NCI-H2196 (cell line): ENCODE results near the gene TBC1D22A.
"Not testable (repeated sequence)": the region's sequence is repeated elsewhere in the genome, so short reads cannot be mapped to it uniquely, and the experiment has no call there.

Experiments
- DNase-seq: peaks from one replicate; lab custom pipeline; 2025; ENCODE audit not compliant: unreplicated experiment; lab: John Stamatoyannopoulos, UW

The TBC1D22A gene

DNA sequence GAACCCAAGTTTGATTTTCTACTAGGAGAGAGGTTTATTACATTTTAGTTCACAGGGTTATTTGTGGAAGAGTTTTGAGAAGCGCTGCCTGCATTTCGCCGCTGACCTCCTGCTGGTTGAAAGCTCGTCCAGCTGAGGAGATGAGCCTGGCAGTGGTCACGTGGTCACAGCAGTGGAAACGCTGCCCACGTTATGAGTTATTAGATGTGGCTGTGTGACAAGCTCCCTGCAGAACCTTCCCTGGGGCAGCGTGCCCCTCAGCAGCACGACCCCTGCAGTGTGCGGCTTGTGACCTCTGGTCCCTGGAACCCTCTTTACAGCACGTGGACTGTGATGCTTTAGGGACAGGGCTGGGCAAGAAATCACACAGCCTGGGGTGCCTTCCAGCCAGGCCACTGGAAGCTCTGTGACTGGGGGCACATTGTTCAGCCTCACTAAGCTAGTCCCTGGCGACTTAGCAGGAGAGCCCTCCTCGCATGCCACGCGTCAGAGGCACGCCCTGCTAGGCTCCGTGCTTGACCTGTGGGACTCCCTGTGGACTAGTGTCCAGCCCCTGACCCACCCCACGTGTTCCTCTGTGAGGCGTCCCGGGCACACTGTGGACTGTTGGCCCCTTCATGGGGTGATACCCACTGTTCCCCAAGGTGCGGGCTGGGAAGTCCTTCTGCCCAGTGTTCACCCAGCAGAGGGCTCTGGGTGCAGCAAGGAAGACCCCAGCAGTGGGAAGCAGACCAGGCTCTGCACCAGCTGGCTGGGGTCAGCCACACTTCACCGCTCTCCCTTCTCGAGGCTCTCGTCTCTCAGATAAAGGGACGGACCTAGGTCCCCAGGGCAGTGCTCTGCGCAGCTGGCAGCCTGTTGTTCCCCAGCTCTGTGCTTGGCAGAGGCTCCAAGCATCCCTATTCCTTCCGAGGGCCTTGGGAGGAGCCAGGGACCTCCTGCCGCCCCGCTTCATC lies 349.5 kb downstream of the TBC1D22A start:
- no peak for DNase-seq

DNA sequence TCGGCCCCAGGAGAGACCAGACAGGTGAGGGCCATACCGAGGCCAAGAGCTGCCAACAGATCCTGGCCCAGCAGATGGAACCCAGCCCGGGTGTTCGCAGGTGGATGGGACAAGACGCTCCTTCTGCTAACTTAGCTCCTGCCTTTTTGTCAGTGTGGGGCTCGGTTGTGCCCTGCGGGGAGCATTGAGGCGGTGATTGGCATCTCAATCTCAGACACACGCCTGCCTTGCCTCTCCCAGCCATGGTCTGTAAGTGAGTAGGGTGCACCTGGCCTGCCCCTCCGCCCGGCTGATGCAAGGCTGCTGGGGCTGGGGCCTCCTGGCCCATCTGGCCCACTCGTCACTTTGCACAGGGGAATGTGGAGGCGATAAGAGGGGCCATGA lies 350.1 kb downstream of the TBC1D22A start:
- DNase-seq, result no peak

DNA sequence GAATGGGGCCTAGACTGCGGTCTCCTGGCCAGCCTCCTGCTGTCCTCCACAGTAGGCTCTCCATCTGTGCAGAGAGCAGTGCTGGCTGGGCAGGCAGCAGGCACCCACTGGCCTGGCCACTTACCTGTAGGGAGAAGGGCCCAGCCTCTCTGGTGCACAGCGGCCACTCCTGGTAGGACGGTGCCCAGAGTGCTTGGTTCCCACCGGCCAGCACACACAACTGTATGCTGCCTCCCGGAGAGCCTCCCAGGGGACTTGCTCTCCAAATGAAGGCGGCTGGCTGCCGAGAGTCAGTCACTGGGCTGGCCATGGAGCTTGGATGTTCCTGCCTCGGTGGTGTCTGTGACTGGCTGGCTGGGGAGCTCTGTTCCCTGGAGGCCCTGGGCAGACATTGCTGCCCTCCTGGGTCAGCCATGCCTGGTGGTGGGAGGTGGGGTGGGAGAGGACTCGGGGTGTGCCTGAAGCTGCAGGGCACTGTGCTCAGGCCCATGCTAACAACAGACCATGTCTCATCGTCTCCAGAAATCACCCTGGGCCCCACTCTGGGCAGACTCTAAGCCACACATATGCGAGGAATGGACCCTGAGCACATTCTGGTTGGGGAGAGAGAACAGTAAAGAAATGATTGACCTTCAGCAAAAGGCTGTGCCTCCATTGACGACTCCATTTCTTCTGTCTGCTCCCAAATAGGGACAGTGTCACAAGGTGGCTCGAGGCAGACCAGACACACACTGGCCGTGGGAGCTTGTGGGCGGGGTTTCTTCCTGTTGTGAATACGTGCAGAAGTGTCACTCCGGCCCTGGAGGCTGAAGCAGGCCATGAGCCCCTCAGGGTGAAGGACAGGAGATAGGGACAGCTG lies 350.8 kb downstream of the TBC1D22A start:
- DNase-seq, result no peak

DNA sequence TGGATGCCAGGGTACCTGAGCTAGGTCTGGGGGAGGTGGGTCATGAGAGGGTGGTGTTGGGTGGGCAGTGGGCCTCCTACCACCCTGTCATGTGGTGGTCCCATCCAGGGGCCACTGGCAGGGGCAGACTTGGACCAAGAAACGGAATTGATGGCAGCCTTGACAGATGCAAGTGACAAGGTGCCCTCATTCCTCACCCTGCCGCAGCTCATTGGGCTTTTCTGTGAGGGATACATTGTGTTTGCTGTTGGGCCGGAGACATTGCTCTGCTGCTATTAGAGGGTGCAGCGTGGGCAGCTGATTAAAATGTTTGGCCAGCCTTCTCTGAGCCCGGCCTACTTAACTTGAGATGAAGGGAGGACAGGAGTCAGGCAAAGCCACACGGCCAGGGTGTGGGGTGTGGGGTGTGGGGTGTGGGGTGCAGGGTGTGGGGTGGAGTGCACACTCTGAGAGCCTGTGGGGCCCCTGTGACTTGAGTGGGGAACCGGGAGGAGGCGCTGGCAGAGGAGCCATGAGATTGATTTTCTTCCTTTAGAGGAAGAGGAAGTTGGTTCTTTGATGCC lies 351.5 kb downstream of the TBC1D22A start:
- DNase-seq, result no peak

DNA sequence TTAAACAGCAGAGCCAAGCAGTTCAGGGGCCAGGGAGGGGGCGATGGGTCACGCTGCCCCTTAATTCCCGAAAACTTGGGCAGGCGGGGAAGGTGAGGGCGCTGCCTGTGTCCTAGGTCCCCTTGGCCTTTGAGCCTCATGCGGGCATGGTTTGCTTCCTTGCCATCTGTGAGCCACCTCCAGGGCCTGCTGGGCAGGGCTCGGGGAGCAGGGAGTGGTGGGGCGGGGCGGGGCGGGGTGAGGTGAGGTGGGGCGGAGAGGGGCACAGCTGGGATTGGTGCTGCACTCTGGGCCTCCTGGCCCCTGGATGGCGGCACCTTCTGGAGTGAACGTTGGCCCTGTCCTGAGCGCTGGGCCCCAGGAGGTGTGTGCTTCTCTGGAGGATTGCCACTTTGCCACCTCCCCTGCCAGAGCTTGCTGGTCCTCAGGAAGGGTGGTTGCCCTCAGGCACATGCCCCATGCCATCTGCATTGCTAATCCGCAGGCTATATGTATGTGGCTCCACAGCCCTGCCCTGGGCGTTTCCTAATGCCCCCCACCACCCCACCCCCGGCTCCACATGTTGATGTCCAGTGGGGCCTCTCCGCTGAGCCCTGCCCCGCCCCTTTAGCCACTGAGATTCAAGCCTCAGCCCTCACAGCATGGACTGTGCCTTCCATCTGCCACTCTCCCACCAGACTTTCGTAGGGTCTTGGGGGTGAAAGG lies 352.5 kb downstream of the TBC1D22A start:
- no peak for DNase-seq

DNA sequence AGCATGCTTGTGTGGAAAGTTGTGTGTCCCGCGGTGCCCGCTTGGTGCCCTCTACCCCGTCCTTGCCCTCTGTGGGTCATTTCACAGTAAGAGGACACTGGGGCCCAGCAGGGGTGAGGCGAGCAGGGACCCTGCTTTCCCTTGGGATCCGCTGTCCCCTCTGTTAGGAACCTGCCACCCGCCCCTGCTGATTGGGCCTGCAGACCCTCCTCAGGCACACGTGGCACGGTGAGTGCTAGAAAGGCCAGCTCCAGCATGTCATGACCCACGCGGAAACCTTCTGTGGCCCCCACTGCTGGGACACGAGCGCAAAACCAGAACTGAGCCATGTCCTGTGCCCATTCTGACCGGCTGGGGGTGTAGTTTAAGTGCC lies 353.1 kb downstream of the TBC1D22A start:
- no peak for DNase-seq

DNA sequence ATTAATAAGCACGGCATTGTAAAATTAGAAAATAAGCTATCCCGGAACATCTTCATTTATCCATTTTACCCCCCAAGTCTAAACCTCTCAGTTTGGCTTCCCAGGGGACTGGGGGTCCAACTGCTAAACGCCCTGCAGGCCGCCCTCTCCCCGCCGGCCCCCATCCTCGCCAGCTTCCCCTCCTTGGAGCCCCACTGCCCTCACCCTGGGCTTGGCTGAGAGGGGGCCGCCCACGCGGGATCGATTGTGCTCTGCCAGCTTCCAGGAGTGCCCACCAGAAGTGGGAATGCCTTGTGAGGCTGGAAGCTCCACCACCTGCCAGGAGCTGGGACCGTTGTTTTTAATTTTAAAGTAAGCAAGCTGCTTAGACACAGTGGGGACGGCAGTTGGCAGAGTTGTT lies 353.5 kb downstream of the TBC1D22A start:
- no peak for DNase-seq

DNA sequence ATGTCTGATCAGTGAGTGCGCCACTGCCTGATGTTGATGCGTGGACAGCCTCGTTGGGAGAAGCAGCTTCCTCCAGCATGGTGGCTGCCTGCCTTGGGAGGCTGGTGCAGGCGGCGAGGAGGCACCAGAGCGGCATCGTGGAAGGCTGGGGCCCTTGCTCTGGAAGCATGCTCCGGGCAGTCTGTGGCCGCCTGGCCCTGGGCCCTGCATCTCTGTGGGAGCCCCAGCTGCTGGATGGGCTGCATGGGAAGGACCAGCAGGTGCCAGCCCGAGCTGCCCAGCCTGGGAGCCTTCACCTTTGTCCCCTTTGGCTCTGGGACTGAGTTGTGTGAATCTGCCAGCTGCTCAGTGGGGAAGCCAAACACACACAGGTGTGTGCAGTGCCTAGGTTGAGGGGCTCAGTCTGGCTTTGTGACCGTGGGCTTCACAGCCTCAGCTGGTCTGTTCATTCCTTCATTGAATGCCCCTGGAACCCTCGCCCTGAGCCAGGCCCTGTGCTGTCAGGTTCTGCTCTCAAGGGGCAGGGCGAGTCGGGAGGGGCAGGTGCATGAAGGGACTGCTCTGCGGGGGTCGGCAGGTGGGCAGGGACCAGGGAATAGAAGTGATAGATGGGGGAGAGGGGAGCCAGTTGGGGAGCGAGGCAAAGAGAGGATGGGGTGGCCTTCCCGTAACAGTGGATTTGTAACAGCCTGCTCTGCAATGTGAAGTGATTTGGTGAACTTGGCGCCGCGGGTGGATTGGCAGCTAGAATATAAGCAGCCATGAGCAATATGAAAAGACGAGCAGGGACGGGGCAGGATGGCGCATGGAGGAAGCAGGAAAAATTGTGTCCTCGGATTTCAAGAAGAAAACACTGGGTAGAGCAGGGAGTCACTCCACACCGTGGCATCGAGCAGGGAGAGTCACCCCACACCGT lies 354.2 kb downstream of the TBC1D22A start:
- no peak for DNase-seq

DNA sequence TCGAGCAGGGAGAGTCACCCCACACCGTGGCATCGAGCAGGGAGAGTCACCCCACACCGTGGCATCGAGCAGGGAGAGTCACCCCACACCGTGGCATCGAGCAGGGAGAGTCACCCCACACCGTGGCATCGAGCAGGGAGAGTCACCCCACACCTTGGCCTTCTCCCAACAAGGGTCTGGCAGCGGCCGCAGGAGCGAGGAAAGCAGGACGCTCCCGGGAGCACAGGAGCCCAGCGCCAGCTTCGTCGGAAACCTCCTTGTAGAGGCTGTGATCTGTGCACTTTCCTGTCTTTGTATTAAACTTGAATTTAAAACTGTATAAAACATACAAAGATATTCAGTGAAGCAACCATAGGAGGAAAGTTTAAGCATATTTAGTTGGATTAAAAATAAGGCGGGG lies 355.0 kb downstream of the TBC1D22A start:
- not testable (repeated sequence) for DNase-seq

DNA sequence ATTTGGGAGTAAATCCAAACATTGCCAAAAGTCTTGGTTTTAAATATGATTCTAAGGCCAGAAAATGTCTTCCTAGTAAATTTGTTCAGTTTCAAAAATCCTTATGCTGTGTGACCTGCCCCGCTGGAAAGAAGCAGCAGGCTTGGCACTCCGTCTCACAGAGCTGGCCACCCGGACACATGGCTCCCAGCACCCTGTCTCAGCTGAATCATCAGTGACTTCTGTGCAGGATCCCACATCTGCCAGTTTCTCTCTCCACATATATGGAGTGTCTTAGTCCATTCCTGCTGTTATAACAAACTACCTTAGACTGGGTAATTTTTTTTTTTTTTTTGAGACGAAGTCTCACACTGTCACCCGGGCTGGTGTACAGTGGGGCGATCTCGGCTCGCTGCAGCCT lies 356.7 kb downstream of the TBC1D22A start:
- DNase-seq, result no peak

DNA sequence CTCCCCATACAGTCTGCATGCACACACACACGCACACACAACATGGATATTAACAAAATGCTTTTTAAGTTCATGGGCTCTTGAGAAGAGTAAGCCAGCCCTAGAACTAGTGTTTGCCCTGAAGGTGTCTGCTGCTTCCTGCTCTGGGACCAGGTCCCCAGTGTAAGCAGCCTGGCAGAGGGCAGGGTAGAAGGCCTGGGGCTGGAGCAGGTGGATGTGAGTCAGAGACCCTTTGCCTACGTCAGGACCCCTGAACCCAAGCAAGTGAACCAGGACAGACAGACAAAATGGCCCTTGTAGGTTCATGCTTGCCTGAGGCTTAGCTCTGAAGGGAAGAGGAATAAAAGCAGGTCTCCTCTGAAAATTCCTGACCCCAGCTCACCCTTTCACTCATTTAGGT lies 357.9 kb downstream of the TBC1D22A start:
- DNase-seq, result no peak

DNA sequence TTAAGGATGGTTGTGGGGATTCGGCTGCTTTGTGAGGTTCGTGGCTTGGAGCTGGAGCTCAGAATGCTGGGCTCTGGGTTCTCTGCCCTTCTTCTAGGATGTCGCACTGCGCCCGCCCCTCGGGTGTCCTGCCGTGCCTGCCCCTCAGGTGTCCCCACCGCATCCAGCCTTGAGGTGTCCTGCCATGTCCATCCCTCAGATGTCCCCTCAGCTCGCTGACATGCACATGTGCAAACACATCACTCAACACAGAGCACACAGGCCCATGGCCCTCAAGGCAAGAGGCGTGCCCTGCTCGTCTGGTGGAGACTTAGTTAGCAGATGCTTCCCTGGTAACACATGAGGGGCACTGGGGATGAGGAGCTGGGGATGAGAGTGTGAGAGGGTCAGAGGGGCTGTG lies 359.3 kb downstream of the TBC1D22A start:
- no peak for DNase-seq

DNA sequence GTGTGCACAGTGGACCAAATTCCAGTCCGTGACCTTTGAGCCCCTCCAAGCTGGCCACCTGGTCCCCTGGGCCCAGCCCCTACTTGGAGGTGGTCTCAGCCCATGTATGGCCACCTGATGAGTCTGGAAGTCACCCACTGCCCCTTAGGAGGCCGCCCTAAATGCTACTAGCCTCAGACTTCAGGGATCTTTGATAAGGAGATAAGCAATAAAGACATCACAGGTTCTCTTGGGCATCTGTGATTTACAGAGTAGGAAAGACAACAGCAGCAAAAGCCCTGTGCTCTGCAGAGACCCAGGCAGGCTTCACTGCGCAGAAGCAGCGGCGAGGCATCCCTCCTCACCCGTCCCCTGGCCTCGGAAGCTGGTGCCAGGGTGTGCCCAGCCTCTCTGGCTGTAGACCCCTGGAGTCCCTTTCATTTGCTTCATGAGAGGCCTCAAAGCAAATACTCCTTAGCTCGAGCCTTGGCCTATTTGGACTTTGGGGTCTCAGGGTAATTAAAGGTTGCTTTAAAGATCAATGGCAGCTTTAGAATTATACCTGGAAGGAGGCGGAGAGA lies 360.1 kb downstream of the TBC1D22A start:
- no peak for DNase-seq

DNA sequence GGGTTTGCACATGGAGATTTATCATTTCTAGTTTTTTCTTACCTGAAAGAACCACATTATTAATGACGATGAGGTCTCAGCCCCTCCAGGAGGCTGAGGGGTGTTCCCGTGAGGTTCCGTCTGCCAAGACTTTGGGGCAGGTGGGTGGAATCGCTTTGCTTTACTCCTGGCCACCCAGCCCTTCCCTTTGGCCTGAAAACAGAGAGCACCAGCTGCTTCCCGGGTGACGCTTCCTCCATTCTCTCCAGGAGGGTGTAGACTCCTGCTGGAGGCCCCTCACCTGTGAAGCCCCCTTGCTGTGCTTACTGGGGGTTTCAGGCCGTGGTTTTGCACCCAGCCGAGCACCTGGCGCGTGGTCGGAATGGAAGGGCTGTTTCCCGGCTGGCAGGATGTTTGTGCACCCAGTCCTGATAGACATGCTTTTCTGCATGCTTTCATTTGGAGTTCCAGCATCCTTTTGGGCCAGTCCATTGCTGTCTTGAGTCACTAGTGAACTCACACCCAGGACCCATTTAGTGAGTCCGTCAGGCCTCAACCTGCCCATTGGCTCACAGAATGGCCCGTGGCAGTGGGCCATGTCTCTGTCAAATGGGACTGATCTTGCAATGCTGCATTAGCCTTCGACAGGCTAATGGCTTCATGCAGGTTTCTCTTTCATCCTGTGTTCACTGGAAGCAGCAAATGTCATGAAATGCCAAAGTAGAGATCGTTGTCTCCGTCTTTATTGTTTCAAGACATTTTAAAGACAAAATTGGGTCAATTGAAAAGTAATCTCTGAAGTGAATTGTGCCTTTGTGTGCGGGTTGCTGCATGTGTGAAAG lies 360.8 kb downstream of the TBC1D22A start:
- no peak for DNase-seq

DNA sequence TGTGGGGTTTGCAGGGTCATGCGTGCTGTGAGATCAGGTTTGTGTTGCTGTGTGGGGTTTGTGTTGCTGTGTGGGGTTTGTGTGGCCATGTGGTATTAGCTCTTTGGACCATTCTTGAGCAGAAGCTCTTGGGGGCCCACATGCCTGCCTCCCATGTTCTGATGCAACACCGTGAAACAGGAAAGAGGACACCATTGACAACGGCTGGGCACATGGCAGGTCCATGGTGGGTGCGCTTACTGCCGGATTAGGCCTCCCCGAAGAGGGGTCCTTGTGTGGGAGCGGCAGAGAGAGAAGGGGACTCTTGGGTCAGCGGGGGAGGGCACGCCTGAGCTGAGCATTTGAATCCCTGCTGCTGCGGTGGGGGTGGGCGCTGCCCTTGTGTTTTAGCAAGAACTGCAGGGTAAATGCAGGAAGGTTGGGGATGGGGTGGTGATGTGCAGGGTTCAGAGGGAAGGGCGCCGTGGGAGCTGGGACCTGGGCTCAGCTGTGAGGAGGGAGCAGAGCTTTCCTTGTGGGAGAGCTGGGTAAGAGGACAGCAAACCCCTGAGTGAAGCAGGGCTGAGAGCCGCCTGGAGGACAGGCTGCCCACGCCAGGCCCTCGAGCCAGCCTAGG lies 361.5 kb downstream of the TBC1D22A start:
- no peak for DNase-seq

DNA sequence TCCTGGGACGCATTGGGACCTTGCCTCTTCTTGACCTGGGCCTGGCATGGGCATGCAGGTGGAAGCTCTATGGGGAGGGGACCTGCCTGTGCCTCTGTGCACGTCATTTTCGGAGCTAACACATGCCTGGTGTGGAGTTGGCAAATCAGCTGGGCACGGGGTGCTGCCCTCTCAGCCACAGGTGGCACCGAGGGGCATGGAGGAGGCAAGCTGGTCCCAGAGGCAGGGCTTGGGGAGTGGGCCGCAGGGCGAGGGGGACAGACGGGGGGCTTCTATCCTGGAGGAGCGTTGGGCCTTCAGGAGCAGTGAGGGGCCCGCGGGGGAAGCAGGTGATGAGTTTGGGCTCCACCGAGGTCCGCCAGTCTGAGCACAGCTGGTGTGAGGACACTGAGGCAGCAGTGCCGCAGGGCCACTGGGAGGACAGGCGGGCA lies 362.0 kb downstream of the TBC1D22A start:
- DNase-seq, result no peak

DNA sequence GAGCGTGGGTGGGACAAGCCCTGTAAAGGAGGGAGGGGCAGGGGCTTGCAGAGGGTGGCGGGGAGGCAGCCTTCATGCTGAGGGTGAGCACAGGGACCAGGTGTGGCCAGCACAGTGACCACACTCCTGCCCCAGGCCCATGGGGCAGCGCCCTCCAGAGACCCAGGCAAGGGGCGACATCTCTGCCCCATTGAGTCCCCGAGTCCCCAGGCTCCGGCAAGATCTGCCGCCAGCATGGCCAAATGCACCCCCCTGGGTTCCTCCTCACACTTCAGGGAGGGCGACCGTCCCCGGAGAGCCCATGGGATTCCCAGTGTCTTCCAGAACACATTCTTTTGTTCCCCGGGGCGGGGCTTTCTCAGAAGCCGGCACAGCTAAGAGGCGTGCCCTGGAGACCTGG lies 362.5 kb downstream of the TBC1D22A start:
- no peak for DNase-seq

DNA sequence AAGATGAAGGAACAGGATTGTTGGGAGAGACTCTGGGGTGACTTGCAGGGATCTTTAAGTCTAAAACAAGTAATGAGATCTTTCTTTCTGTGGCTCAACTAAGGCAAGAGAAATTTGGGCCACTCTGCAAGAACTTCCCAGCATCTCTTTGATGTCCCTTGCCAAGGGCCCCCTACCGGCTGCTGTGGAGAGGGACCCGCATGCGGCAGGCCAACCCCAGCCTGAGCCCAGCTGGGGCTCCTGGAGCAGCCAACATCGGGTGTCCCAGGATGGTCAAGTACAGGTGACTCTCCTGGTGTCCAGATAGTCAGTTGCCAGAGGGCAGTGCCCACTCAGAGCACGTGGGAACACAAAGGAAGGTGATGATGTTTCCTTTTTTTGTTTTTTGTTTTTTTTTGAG lies 363.2 kb downstream of the TBC1D22A start:
- DNase-seq, result no peak
